Peyer's patch (tissue), 4 donors: ENCODE data around the gene IFT43.

Experiments used
- POLR2A ChIP-seq, 2 donors: fragments of 450-650 bp; IDR thresholded peaks; one replicate each; pipeline ENCODE4 v1.5.1; 2017; ENCODE audit warnings: antibody characterized with exemption in 2 of 2, mild to moderate bottlenecking in 2 of 2, moderate library complexity in 2 of 2
- TF ChIP-seq, protein P1 (sequence below), 6 experiments: fragments of 450-650 bp in 4 of 6; fragments of 200-600 bp in 2 of 6; sonication (generic) in 1 of 6; IDR thresholded peaks; one replicate each; pipeline ENCODE4 v1.5.1; 2017 to 2019; ENCODE audit warnings: antibody characterized with exemption in 6 of 6, mild to moderate bottlenecking in 3 of 6, moderate library complexity in 1 of 6

DNA sequence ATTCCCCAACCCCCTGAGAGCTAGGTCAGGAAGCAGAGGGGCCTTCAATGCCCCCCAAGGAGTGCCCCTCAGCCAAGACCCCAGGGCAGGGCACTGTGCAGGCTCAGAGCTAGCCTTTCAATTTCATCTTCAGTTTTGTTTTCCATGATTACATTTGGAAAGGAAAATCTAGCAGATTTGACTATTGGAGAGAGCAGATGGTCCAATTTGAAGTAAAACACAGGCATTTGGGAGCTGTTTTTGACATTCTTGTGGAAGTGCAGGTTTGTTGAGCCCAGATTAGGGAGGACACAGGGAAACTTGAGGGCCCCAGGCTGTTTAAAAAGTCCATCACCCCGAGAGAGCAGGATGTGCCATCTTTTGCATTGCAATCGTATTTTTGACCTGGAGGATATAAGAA is 107.5 kb downstream of the IFT43 start:
- TF ChIP-seq, protein P1, sequence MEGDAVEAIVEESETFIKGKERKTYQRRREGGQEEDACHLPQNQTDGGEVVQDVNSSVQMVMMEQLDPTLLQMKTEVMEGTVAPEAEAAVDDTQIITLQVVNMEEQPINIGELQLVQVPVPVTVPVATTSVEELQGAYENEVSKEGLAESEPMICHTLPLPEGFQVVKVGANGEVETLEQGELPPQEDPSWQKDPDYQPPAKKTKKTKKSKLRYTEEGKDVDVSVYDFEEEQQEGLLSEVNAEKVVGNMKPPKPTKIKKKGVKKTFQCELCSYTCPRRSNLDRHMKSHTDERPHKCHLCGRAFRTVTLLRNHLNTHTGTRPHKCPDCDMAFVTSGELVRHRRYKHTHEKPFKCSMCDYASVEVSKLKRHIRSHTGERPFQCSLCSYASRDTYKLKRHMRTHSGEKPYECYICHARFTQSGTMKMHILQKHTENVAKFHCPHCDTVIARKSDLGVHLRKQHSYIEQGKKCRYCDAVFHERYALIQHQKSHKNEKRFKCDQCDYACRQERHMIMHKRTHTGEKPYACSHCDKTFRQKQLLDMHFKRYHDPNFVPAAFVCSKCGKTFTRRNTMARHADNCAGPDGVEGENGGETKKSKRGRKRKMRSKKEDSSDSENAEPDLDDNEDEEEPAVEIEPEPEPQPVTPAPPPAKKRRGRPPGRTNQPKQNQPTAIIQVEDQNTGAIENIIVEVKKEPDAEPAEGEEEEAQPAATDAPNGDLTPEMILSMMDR (IDR thresholded peaks at IDR 0.05): no peak
- TF ChIP-seq POLR2A (IDR thresholded peaks at IDR 0.05): no peak
